ENCODE data around the gene HLA-DPA1. TPM values are rescaled to one million over a fixed set of nuclear protein-coding genes. Genes with fewer than 3 reads are reported as not detected.

The HLA-DPA1 gene
- total RNA-seq, 1 experiment from 2014 or later = 2.5 TPM

DNA sequence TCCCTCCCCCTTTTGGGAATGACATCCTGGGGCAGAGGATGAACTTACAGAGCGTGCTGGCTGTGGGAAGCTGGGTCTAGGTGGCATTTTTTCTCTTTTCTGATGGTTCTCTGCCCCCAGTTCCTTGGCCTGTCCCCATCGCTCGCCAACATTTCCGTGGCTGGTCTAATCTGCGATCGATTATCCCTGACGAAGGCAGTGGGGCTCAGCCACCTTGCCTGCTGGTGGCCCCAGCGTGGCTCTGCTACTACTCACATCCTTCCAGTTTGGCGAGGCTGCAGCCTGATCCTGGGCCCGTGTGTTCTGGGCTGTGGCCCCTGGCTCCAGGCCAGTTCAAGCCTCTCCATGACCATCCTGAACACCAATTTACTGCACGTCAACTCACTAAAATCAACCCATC is 57.7 kb downstream of the HLA-DPA1 start:
- Histone ChIP-seq H3K9me3 (no peaks in the 10 kb centered on the region), H3K27me3 (peaks cover 29% of the 10 kb centered on the region), H3K4me3 (no peak overlapping the region), H3K36me3 (no peaks in the 10 kb centered on the region)
- DNase-seq = no peak

DNA sequence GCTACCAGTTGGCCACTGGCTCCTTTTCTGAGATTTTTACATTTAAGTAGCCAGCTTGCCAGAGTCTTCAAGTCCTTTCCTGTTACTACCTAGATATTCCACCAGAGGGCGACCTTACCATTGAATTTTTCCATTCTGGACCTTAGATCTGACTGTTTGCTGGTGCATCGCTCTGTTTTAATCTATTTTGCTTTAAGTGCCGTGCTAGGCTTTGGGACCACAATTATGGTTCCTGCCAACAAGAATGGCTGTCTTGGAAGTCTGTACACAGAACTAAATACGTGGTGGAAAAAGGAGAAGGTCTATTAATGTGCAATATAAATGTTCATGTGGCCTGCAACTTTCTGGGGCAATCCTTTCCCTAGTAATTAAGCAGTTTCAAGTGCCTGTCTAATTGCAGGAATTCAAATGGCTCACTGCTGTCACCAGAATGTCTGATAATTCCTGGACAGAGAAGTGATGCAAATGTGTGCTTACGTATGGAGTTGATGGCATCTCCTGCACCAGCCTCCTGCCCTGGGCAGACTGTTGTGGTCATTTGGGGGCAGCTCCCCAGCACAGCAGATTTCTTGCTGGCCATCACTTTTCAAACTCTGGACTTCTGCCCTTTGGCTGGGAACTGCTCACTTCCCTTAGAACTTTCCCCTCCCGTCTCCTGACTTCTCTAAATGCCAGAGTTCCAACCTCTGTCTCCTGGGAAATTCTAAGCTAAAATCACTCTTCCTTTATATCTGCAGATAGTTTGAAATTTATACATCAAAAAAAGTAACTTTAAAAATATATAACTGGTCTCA is 58.4 kb downstream of the HLA-DPA1 start:
- Histone ChIP-seq H3K27me3 (peaks cover 29% of the 10 kb centered on the region), H3K9me3 (no peaks in the 10 kb centered on the region), H3K4me3 (no peak overlapping the region), H3K36me3 (no peaks in the 10 kb centered on the region)
- DNase-seq = peak; percentile 56

Other genes with a start within 250 kb of the HLA-DPA1 start
- gene TAP2, start 234.9 kb downstream of the HLA-DPA1 start, total RNA-seq (2014; rRNA removed; shearing (Covaris generic); ENCODE audit: low replicate concordance) = 87.2 and 112 TPM in 2 replicates
- 164 and 166 TPM in 2 replicates for gene PSMB8, start 229.6 kb downstream of the HLA-DPA1 start, total RNA-seq (2014; rRNA removed; shearing (Covaris generic); ENCODE audit: low replicate concordance)
- gene TAP1, start 219.9 kb downstream of the HLA-DPA1 start, total RNA-seq (2014; rRNA removed; shearing (Covaris generic); ENCODE audit: low replicate concordance) = 84.9 and 115 TPM in 2 replicates
- gene PSMB9, start 219.5 kb downstream of the HLA-DPA1 start, total RNA-seq (2014; rRNA removed; shearing (Covaris generic); ENCODE audit: low replicate concordance) = 96.5 and 106 TPM in 2 replicates
- gene HLA-DMB, start 132.6 kb downstream of the HLA-DPA1 start, total RNA-seq (2014; rRNA removed; shearing (Covaris generic); ENCODE audit: low replicate concordance) = 0.76 and 0.79 TPM in 2 replicates
- 16.8 and 18.9 TPM in 2 replicates for gene HLA-DMA, start 120.6 kb downstream of the HLA-DPA1 start, total RNA-seq (2014; rRNA removed; shearing (Covaris generic); ENCODE audit: low replicate concordance)
- 207 and 281 TPM in 2 replicates for gene BRD2, start 105.1 kb downstream of the HLA-DPA1 start, total RNA-seq (2014; rRNA removed; shearing (Covaris generic); ENCODE audit: low replicate concordance)
- gene HLA-DOA, start 64.1 kb downstream of the HLA-DPA1 start, total RNA-seq (2014; rRNA removed; shearing (Covaris generic); ENCODE audit: low replicate concordance) = not detected in 2 replicates
- gene HLA-DPB1, start 2.3 kb upstream of the HLA-DPA1 start, total RNA-seq (2014; rRNA removed; shearing (Covaris generic); ENCODE audit: low replicate concordance) = 9.2 and 54.4 TPM in 2 replicates
- gene COL11A2, start 118.8 kb upstream of the HLA-DPA1 start, total RNA-seq (2014; rRNA removed; shearing (Covaris generic); ENCODE audit: low replicate concordance) = 0.99 and 2.6 TPM in 2 replicates
- 43.6 and 58.8 TPM in 2 replicates for gene RXRB, start 127.0 kb upstream of the HLA-DPA1 start, total RNA-seq (2014; rRNA removed; shearing (Covaris generic); ENCODE audit: low replicate concordance)
- 397 and 459 TPM in 2 replicates for gene SLC39A7, start 127.2 kb upstream of the HLA-DPA1 start, total RNA-seq (2014; rRNA removed; shearing (Covaris generic); ENCODE audit: low replicate concordance)
- not detected in 2 replicates for gene HSD17B8, start 131.0 kb upstream of the HLA-DPA1 start, total RNA-seq (2014; rRNA removed; shearing (Covaris generic); ENCODE audit: low replicate concordance)
- 77.7 and 171 TPM in 2 replicates for gene RING1, start 134.9 kb upstream of the HLA-DPA1 start, total RNA-seq (2014; rRNA removed; shearing (Covaris generic); ENCODE audit: low replicate concordance)
- gene VPS52, start 198.2 kb upstream of the HLA-DPA1 start, total RNA-seq (2014; rRNA removed; shearing (Covaris generic); ENCODE audit: low replicate concordance) = 38.1 and 47.4 TPM in 2 replicates
- 11,886 and 16,367 TPM in 2 replicates for gene RPS18, start 198.4 kb upstream of the HLA-DPA1 start, total RNA-seq (2014; rRNA removed; shearing (Covaris generic); ENCODE audit: low replicate concordance)
- 0.49 and 2.0 TPM in 2 replicates for gene B3GALT4, start 203.5 kb upstream of the HLA-DPA1 start, total RNA-seq (2014; rRNA removed; shearing (Covaris generic); ENCODE audit: low replicate concordance)
- 246 and 303 TPM in 2 replicates for gene WDR46, start 215.6 kb upstream of the HLA-DPA1 start, total RNA-seq (2014; rRNA removed; shearing (Covaris generic); ENCODE audit: low replicate concordance)
- 488 and 596 TPM in 2 replicates for gene PFDN6, start 216.0 kb upstream of the HLA-DPA1 start, total RNA-seq (2014; rRNA removed; shearing (Covaris generic); ENCODE audit: low replicate concordance)
- gene RGL2, start 225.3 kb upstream of the HLA-DPA1 start, total RNA-seq (2014; rRNA removed; shearing (Covaris generic); ENCODE audit: low replicate concordance) = 71.9 and 123 TPM in 2 replicates
- 37.5 and 89.0 TPM in 2 replicates for gene TAPBP, start 240.4 kb upstream of the HLA-DPA1 start, total RNA-seq (2014; rRNA removed; shearing (Covaris generic); ENCODE audit: low replicate concordance)
- gene ZBTB22, start 244.1 kb upstream of the HLA-DPA1 start, total RNA-seq (2014; rRNA removed; shearing (Covaris generic); ENCODE audit: low replicate concordance) = 6.2 and 20.0 TPM in 2 replicates
- 27.3 and 34.2 TPM in 2 replicates for gene DAXX, start 249.3 kb upstream of the HLA-DPA1 start, total RNA-seq (2014; rRNA removed; shearing (Covaris generic); ENCODE audit: low replicate concordance)